Large intestine (tissue), 12 donors: ENCODE measurements around the gene PCDH18. TPM values are rescaled to one million over a fixed set of nuclear protein-coding genes. Genes with fewer than 3 reads are reported as not detected.

ENCODE experiments used
- DNase-seq, 2 donors: peaks; one replicate each; pipeline versions ENCODE4 v3.0.0 to v3.0.0-alpha.2; 2013
- H3K27ac ChIP-seq: one replicate; pipeline ENCODE4 v1.5.1; 2013; ENCODE audit warnings: low read length
- H3K27me3 ChIP-seq: 2 replicates; pipeline ENCODE4 v1.6.1; 2013; ENCODE audit warnings: low read length; ENCODE audit not compliant: control insufficient read depth, insufficient read depth
- H3K36me3 ChIP-seq: 2 replicates; pipeline ENCODE4 v1.6.1; 2013; ENCODE audit warnings: low read length; ENCODE audit not compliant: control insufficient read depth, insufficient read depth
- H3K4me1 ChIP-seq: one replicate; pipeline ENCODE4 v1.6.1; 2013; ENCODE audit warnings: low read length; ENCODE audit not compliant: control insufficient read depth, insufficient read depth
- H3K4me3 ChIP-seq: one replicate; pipeline ENCODE4 v1.5.1; 2013; ENCODE audit warnings: low read length
- H3K9me3 ChIP-seq: one replicate; pipeline ENCODE4 v1.6.1; 2013; ENCODE audit warnings: mild to moderate bottlenecking, low read depth, low read length, moderate library complexity; ENCODE audit not compliant: control insufficient read depth
- WGBS: methylation state at CpG from one replicate; pipeline ENCODE4 v1.1.5; 2013; ENCODE audit warnings: low lambda C conversion rate; ENCODE audit not compliant: insufficient coverage; 5-methylcytosine and 5-hydroxymethylcytosine counted together
- long read RNA-seq, 11 donors: transcript quantifications; one replicate each; lab custom pipeline, GENCODE V29; 2026
- polyA plus RNA-seq: library from polyadenylated mRNA; unstranded; fragments of 120-200 nt; gene quantifications from one replicate; pipeline ENCODE4 v1.2.1, GENCODE V29; 2013

PCDH18 gene, protein sequence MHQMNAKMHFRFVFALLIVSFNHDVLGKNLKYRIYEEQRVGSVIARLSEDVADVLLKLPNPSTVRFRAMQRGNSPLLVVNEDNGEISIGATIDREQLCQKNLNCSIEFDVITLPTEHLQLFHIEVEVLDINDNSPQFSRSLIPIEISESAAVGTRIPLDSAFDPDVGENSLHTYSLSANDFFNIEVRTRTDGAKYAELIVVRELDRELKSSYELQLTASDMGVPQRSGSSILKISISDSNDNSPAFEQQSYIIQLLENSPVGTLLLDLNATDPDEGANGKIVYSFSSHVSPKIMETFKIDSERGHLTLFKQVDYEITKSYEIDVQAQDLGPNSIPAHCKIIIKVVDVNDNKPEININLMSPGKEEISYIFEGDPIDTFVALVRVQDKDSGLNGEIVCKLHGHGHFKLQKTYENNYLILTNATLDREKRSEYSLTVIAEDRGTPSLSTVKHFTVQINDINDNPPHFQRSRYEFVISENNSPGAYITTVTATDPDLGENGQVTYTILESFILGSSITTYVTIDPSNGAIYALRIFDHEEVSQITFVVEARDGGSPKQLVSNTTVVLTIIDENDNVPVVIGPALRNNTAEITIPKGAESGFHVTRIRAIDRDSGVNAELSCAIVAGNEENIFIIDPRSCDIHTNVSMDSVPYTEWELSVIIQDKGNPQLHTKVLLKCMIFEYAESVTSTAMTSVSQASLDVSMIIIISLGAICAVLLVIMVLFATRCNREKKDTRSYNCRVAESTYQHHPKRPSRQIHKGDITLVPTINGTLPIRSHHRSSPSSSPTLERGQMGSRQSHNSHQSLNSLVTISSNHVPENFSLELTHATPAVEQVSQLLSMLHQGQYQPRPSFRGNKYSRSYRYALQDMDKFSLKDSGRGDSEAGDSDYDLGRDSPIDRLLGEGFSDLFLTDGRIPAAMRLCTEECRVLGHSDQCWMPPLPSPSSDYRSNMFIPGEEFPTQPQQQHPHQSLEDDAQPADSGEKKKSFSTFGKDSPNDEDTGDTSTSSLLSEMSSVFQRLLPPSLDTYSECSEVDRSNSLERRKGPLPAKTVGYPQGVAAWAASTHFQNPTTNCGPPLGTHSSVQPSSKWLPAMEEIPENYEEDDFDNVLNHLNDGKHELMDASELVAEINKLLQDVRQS
- 39.0 TPM for polyA plus RNA-seq
- long read RNA-seq, donor 1, full-length matches to known transcripts, result 11 of 21 reads
- long read RNA-seq, donor 1, partial matches to known transcripts, result 10 of 21 reads
- long read RNA-seq, donor 1, other reads (novel, unspliced or antisense), result 0 of 21 reads
- long read RNA-seq, donor 2, full-length matches to known transcripts, result 12 of 12 reads
- long read RNA-seq, donor 2, partial matches to known transcripts, result 0 of 12 reads
- long read RNA-seq, donor 2, other reads (novel, unspliced or antisense), result 0 of 12 reads
- long read RNA-seq, donor 3, full-length matches to known transcripts, result 8 of 8 reads
- long read RNA-seq, donor 3, partial matches to known transcripts, result 0 of 8 reads
- long read RNA-seq, donor 3, other reads (novel, unspliced or antisense), result 0 of 8 reads
- long read RNA-seq, donor 4, full-length matches to known transcripts, result 1 of 1 reads
- long read RNA-seq, donor 4, partial matches to known transcripts, result 0 of 1 reads
- long read RNA-seq, donor 4, other reads (novel, unspliced or antisense), result 0 of 1 reads
- long read RNA-seq, donor 5, full-length matches to known transcripts, result 14 of 42 reads
- long read RNA-seq, donor 5, partial matches to known transcripts, result 28 of 42 reads
- long read RNA-seq, donor 5, other reads (novel, unspliced or antisense), result 0 of 42 reads
- long read RNA-seq, donor 6, full-length matches to known transcripts, result 19 of 19 reads
- long read RNA-seq, donor 6, partial matches to known transcripts, result 0 of 19 reads
- long read RNA-seq, donor 6, other reads (novel, unspliced or antisense), result 0 of 19 reads
- long read RNA-seq, donor 7, full-length matches to known transcripts, result 22 of 46 reads
- long read RNA-seq, donor 7, partial matches to known transcripts, result 24 of 46 reads
- long read RNA-seq, donor 7, other reads (novel, unspliced or antisense), result 0 of 46 reads
- long read RNA-seq, donor 8, full-length matches to known transcripts, result 20 of 20 reads
- long read RNA-seq, donor 8, partial matches to known transcripts, result 0 of 20 reads
- long read RNA-seq, donor 8, other reads (novel, unspliced or antisense), result 0 of 20 reads
- long read RNA-seq, donor 9, full-length matches to known transcripts, result 18 of 18 reads
- long read RNA-seq, donor 9, partial matches to known transcripts, result 0 of 18 reads
- long read RNA-seq, donor 9, other reads (novel, unspliced or antisense), result 0 of 18 reads
- long read RNA-seq, donor 10, full-length matches to known transcripts, result 17 of 17 reads
- long read RNA-seq, donor 10, partial matches to known transcripts, result 0 of 17 reads
- long read RNA-seq, donor 10, other reads (novel, unspliced or antisense), result 0 of 17 reads
- long read RNA-seq, donor 11, full-length matches to known transcripts, result 10 of 27 reads
- long read RNA-seq, donor 11, partial matches to known transcripts, result 17 of 27 reads
- long read RNA-seq, donor 11, other reads (novel, unspliced or antisense), result 0 of 27 reads

DNA sequence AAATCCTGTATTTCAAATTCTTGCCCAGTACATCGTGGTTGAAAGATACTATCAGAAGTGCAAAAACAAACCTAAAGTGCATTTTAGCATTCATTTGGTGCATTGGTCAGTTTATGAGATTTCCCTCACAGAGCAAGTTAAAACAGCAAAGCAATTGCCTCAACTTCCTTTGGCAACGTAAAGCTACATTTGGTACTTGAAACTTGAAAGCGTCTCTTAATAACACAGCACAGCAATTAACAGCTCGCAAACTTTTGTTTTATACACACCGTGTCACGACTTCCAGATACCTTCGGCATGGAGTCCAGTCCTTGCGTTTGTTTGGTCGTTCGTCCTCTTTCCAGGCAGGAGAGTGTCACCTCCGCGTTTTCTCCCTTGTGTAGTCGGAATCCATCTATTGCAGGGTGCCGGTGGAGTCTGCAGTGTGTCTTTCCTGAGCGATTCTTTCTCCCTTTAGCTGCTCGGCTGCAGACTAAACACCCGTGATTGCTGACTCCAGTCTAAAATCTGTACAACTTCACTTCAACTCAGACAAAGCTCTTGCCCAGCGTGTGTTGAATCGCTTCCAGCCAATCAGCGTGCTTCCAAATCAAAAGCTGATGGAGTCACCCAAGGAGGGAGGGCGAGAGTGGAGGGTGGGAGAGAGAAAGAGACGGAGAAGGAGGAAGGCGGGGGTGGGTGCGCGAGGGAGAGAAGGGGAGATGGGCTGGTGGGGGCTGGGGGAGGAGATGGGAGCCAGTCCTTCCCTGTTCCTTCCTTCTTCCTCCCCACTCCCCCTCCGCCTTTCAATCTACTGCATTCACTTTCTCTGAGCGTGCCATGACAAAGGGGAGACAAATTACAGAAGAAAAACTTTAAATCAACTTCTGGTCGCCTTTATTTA lies at the start of gene PCDH18:
TSS of gene PCDH18 (minus strand) at position 509 of the 883 bp plus-strand sequence. CDS start at position 103, 406 bp downstream.
- Histone ChIP-seq H3K27me3 (peaks cover 9% of the 10 kb centered on the region), H3K4me3 (peak within 1 kb of the TSS; percentile 42), H3K4me1 (no peaks in the 10 kb centered on the region), H3K27ac (peak within 1 kb of the TSS; percentile 78), H3K36me3 (peaks cover 9% of the 10 kb centered on the region), H3K9me3 (no peaks in the 10 kb centered on the region)
- WGBS, result 0% methylated on average over 4 of the region's 28 CpGs
- peak; percentile 73 to 74 for DNase-seq

DNA sequence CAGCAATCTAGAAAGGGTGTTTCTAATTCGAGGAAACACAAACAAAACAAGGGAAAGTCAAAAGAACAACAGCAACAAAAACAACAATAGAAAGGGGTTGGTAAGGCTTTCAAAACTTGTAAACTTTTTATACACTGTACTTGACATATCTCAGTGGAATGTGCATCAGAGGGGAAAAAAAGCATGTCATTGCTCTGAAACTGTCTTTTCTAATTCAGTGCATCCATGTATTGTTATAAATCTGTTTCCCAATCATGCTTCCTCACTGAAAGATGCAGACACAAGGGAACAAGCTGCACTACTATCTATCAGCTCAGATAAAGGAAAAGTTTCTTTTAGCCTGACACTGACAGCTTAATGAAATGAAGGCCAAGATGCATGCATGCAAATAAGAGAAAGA lies 44.2 kb upstream of the PCDH18 start:
- no peaks in the 10 kb centered on the region for H3K36me3 ChIP-seq
- H3K4me3 ChIP-seq, result no peak overlapping the region
- no peak overlapping the region for H3K27ac ChIP-seq
- no peaks in the 10 kb centered on the region for H3K27me3 ChIP-seq
- 0% methylated on average over 1 of the region's 1 CpG for WGBS
- DNase-seq, result no peak
- no peaks in the 10 kb centered on the region for H3K4me1 ChIP-seq
- H3K9me3 ChIP-seq, result no peaks in the 10 kb centered on the region

DNA sequence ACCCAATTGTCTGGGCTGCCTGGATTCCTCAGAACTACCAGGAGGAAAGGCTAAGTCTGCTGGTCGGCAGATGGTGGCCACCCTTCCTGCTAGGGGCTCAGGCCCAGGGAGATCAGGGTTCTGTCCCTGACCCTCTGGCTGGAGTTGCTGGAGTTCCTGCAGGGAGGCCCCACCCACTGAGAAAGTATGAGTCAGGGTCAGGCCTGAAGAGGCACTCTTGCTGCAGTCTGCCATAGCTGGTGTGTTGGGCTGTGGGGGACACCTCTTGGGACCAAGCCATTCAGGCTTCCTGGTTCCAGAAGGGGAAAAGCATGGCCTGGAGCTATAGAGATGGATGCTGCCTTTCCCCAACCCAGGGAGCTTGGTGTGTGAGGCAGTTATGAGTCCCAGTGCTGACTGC lies 40.4 kb upstream of the PCDH18 start:
- Histone ChIP-seq H3K36me3 (no peaks in the 10 kb centered on the region), H3K9me3 (no peaks in the 10 kb centered on the region), H3K4me3 (no peak overlapping the region), H3K27ac (no peak overlapping the region), H3K4me1 (no peaks in the 10 kb centered on the region), H3K27me3 (no peaks in the 10 kb centered on the region)
- no peak for DNase-seq
- no CpG with 5 or more reads among the region's 1 CpG for WGBS

DNA sequence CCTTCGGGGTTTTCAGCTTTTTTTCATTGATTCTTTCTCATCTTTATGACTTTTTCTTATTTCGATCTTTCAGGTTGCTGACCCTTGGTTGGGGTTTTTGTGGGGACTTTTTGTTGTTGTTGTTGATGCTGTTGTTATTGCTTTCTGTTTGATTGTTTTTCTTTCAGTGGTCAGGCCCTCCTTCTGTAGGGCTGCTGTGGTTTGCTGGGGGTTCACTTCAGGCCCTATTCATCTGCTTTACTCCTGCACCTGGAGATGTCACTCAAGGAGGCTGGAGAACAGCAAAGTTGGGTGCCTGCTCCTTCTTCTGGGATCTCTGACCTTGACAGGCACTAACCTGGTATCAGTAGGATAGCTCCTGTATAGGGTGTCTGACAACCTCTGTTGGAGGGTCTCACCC lies 39.9 kb upstream of the PCDH18 start:
- Histone ChIP-seq H3K9me3 (no peaks in the 10 kb centered on the region), H3K4me3 (no peak overlapping the region), H3K36me3 (no peaks in the 10 kb centered on the region), H3K4me1 (no peaks in the 10 kb centered on the region), H3K27me3 (no peaks in the 10 kb centered on the region), H3K27ac (no peak overlapping the region)
- WGBS, result no CpG with 5 or more reads among the region's 2 CpGs
- no peak for DNase-seq

- H3K4me3 ChIP-seq, result no peak overlapping the region
- no peaks in the 10 kb centered on the region for H3K36me3 ChIP-seq
- H3K4me1 ChIP-seq, result no peaks in the 10 kb centered on the region
- no peak overlapping the region for H3K27ac ChIP-seq
- no peak for DNase-seq
- no peaks in the 10 kb centered on the region for H3K27me3 ChIP-seq
- no CpG with 5 or more reads among the region's 1 CpG for WGBS
- no peaks in the 10 kb centered on the region for H3K9me3 ChIP-seq
These were observed 27.5 kb upstream of the PCDH18 start for GRCh38 chr4:137559801-137560200.

GRCh38 chr4:137558951-137559350 lies 26.7 kb upstream of the PCDH18 start:
- no peaks in the 10 kb centered on the region for H3K27me3 ChIP-seq
- no peak for DNase-seq
- no peak overlapping the region for H3K27ac ChIP-seq
- H3K4me1 ChIP-seq, result no peaks in the 10 kb centered on the region
- no peaks in the 10 kb centered on the region for H3K9me3 ChIP-seq
- no peak overlapping the region for H3K4me3 ChIP-seq
- H3K36me3 ChIP-seq, result no peaks in the 10 kb centered on the region
- WGBS, result 20% methylated on average over 1 of the region's 2 CpGs

GRCh38 chr4:137545461-137545861 lies 13.2 kb upstream of the PCDH18 start:
- H3K27ac ChIP-seq, result no peak overlapping the region
- H3K27me3 ChIP-seq, result no peaks in the 10 kb centered on the region
- WGBS, result 100% methylated on average over 2 of the region's 4 CpGs
- DNase-seq, result no peak
- H3K4me1 ChIP-seq, result no peaks in the 10 kb centered on the region
- H3K36me3 ChIP-seq, result no peaks in the 10 kb centered on the region
- no peaks in the 10 kb centered on the region for H3K9me3 ChIP-seq
- no peak overlapping the region for H3K4me3 ChIP-seq

DNA sequence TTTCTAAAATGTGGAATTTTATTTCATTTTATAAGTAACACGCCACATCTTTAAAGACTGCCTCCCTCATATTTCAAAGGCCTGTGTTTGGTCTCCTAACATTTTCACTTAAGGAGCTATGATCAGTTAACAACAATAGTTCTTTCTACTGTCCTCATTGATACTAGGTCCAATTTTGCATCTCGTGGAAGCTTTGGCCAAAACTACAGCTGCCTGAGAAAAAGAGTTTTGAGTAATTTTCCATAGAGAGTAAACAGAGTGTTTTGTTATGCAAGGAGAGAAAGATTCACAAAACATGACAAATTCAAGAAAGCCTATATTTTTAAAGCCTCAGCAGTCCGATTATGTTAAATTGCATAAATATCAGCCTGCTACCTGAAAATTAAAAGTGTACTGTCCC lies 11.4 kb upstream of the PCDH18 start:
- H3K4me3 ChIP-seq, result no peak overlapping the region
- 73% methylated on average over 2 of the region's 3 CpGs for WGBS
- no peaks in the 10 kb centered on the region for H3K27me3 ChIP-seq
- DNase-seq, result no peak
- no peaks in the 10 kb centered on the region for H3K36me3 ChIP-seq
- no peaks in the 10 kb centered on the region for H3K4me1 ChIP-seq
- no peaks in the 10 kb centered on the region for H3K9me3 ChIP-seq
- H3K27ac ChIP-seq, result no peak overlapping the region
